IMR-90 (cell line): Measurements from ENCODE around the gene AMIGO1. TPM values are rescaled to one million over a fixed set of nuclear protein-coding genes. Genes with fewer than 3 reads are reported as not detected.

Source experiments
- ATAC-seq: fragments of 200-7000 bp; cut with Tn5 transposase; 2 replicates; pipeline ENCODE4 v1.9.1; 2020; ENCODE audit warnings: low read depth, mild to moderate bottlenecking, moderate library complexity
- BruUV-seq: library from RNA; stranded (reverse); fragments of 400-500 nt; replicated peaks from 2 replicates; lab custom pipeline; 2021; lab: Mats Ljungman, UMichigan
- CTCF ChIA-PET: fragments of 300-600 bp; formaldehyde crosslinking; extraction: SDS; loops from one replicate; lab custom pipeline; 2021; ENCODE audit warnings: antibody characterized with exemption; lab: Yijun Ruan, JAX
- POLR2A ChIA-PET: fragments of 300-600 bp; sonication (Branson Sonifier 250); formaldehyde crosslinking; loops from one replicate; lab custom pipeline; 2022; ENCODE audit warnings: antibody characterized with exemption; ENCODE audit not compliant: unreplicated experiment; lab: Charles Lee
- DNase-seq: peaks from one replicate; pipeline ENCODE4 v3.0.0; 2013
- H2AFZ ChIP-seq: replicated peaks from 2 replicates; pipeline ENCODE3; 2013; ENCODE audit warnings: low read length, mild to moderate bottlenecking; ENCODE audit not compliant: poor library complexity
- H2AK5ac ChIP-seq: 2 replicates; pipeline ENCODE4 v1.6.1; 2013; ENCODE audit warnings: low read depth, low read length, inconsistent platforms
- H2AK9ac ChIP-seq: replicated peaks from 2 replicates; pipeline ENCODE3; 2013; ENCODE audit warnings: mild to moderate bottlenecking, low read depth, low read length, moderate library complexity; ENCODE audit not compliant: poor library complexity
- H2BK120ac ChIP-seq: 2 replicates; pipeline ENCODE4 v1.6.1; 2013; ENCODE audit warnings: low read depth, low read length, inconsistent platforms
- H2BK15ac ChIP-seq: 3 replicates; pipeline ENCODE4 v1.6.1; 2013; ENCODE audit warnings: low read depth, low read length, inconsistent platforms
- H2BK20ac ChIP-seq: 2 replicates; pipeline ENCODE4 v1.6.1; 2013; ENCODE audit warnings: low read depth, mild to moderate bottlenecking, inconsistent platforms, low read length, moderate library complexity
- H2BK5ac ChIP-seq: 2 replicates; pipeline ENCODE4 v1.6.1; 2013; ENCODE audit warnings: mild to moderate bottlenecking, low read depth, low read length, inconsistent platforms; ENCODE audit not compliant: poor library complexity, severe bottlenecking
- H3K14ac ChIP-seq: replicated peaks from 2 replicates; pipeline ENCODE4 v1.6.1; 2013; ENCODE audit warnings: low read depth, low read length, inconsistent platforms
- H3K18ac ChIP-seq: 2 replicates; pipeline ENCODE4 v1.6.1; 2013; ENCODE audit warnings: low read depth, low read length, control low read depth
- H3K23ac ChIP-seq: 2 replicates; pipeline ENCODE4 v1.6.1; 2013; ENCODE audit warnings: low read depth, low read length, inconsistent platforms
- H3K27ac ChIP-seq: 2 replicates; pipeline ENCODE4 v1.5.1; 2013; ENCODE audit warnings: mild to moderate bottlenecking, control low read depth, low read length; ENCODE audit not compliant: insufficient read depth
- H3K27me3 ChIP-seq: 2 replicates; pipeline ENCODE4 v1.6.1; 2013; ENCODE audit warnings: low read length; ENCODE audit not compliant: control insufficient read depth, insufficient read depth
- H3K36me3 ChIP-seq: 2 replicates; pipeline ENCODE4 v1.6.1; 2013; ENCODE audit warnings: low read length, mixed read lengths; ENCODE audit not compliant: control insufficient read depth, insufficient read depth
- H3K4ac ChIP-seq: 2 replicates; pipeline ENCODE4 v1.6.1; 2013; ENCODE audit warnings: low read depth, low read length, inconsistent platforms
- H3K4me1 ChIP-seq: 2 replicates; pipeline ENCODE4 v1.6.1; 2013; ENCODE audit warnings: low read length, mixed read lengths; ENCODE audit not compliant: control insufficient read depth, insufficient read depth
- H3K4me2 ChIP-seq: 2 replicates; pipeline ENCODE4 v1.6.1; 2013; ENCODE audit warnings: low read depth, mild to moderate bottlenecking, control low read depth, low read length, moderate library complexity
- H3K4me3 ChIP-seq: 2 replicates; pipeline ENCODE4 v1.5.1; 2013; ENCODE audit warnings: low read depth, mild to moderate bottlenecking, control low read depth, low read length, moderate library complexity; ENCODE audit not compliant: insufficient read depth
- H3K56ac ChIP-seq: 2 replicates; pipeline ENCODE4 v1.6.1; 2013; ENCODE audit warnings: low read length, inconsistent platforms; ENCODE audit not compliant: insufficient read depth; ENCODE audit errors: extremely low read depth
- H3K79me1 ChIP-seq, 2 experiments: 2 replicates each; pipeline ENCODE4 v1.6.1; 2013; ENCODE audit warnings: low read length in 2 of 2, inconsistent platforms in 1 of 2, low read depth in 1 of 2
- H3K9ac ChIP-seq: 2 replicates; pipeline ENCODE4 v1.6.1; 2013; ENCODE audit warnings: low read depth, low read length, control low read depth
- H3K9me1 ChIP-seq: 2 replicates; pipeline ENCODE4 v1.6.1; 2013; ENCODE audit warnings: low read length, inconsistent platforms; ENCODE audit not compliant: insufficient read depth
- H3K9me3 ChIP-seq: 2 replicates; pipeline ENCODE4 v1.6.1; 2013; ENCODE audit warnings: low read length; ENCODE audit not compliant: control insufficient read depth, insufficient read depth
- H4K20me1 ChIP-seq: 2 replicates; pipeline ENCODE4 v1.6.1; 2013; ENCODE audit warnings: low read length, inconsistent platforms; ENCODE audit not compliant: insufficient read depth
- H4K5ac ChIP-seq: 2 replicates; pipeline ENCODE4 v1.6.1; 2013; ENCODE audit warnings: mild to moderate bottlenecking, low read depth, low read length, control low read depth
- H4K8ac ChIP-seq, 2 experiments: 2 replicates each; pipeline ENCODE4 v1.6.1; 2013; ENCODE audit warnings: low read depth in 2 of 2, low read length in 2 of 2, control low read depth in 1 of 2, inconsistent platforms in 1 of 2
- H4K91ac ChIP-seq: 2 replicates; pipeline ENCODE4 v1.6.1; 2013; ENCODE audit warnings: low read depth, low read length, inconsistent platforms; ENCODE audit not compliant: insufficient read depth
- BHLHE40 ChIP-seq: fragments of 150-350 bp; IDR thresholded peaks from 2 replicates; pipeline ENCODE4 v1.6.1; 2016; ENCODE audit warnings: mild to moderate bottlenecking, low read depth, low read length
- CEBPB ChIP-seq: IDR thresholded peaks from 2 replicates; pipeline ENCODE4 v1.6.1; 2012; ENCODE audit warnings: low read depth, low read length, improper control_type of control experiment
- CHD1 ChIP-seq: IDR thresholded peaks from 2 replicates; pipeline ENCODE4 v1.6.1; 2012; ENCODE audit warnings: low read depth, low read length, improper control_type of control experiment
- FOS ChIP-seq: fragments of 150-350 bp; IDR thresholded peaks from 2 replicates; pipeline ENCODE4 v1.6.1; 2016; ENCODE audit warnings: low read depth, low read length
- MAFK ChIP-seq: IDR thresholded peaks from 2 replicates; pipeline ENCODE4 v1.6.1; 2012; ENCODE audit warnings: low read depth, low read length, improper control_type of control experiment
- MXI1 ChIP-seq: IDR thresholded peaks from 2 replicates; pipeline ENCODE4 v1.6.1; 2012; ENCODE audit warnings: low read depth, mild to moderate bottlenecking, low read length, moderate library complexity, borderline replicate concordance
- NFE2L2 ChIP-seq: fragments of 150-350 bp; IDR thresholded peaks from 2 replicates; pipeline ENCODE4 v1.6.1; 2016; ENCODE audit warnings: low read depth, mild to moderate bottlenecking, low read length
- POLR2A ChIP-seq: IDR thresholded peaks from 2 replicates; pipeline ENCODE4 v1.6.1; 2012; ENCODE audit warnings: mild to moderate bottlenecking, low read depth, low read length
- RCOR1 ChIP-seq: IDR thresholded peaks from 2 replicates; pipeline ENCODE4 v1.6.1; 2012; ENCODE audit warnings: mild to moderate bottlenecking, low read length, improper control_type of control experiment; ENCODE audit not compliant: insufficient replicate concordance
- RFX5 ChIP-seq: IDR thresholded peaks from 2 replicates; pipeline ENCODE4 v1.8.0; 2012; ENCODE audit warnings: low read depth, mild to moderate bottlenecking, low read length, moderate library complexity
- SMC3 ChIP-seq: fragments of 150-350 bp; IDR thresholded peaks from 2 replicates; pipeline ENCODE4 v1.6.1; 2016; ENCODE audit warnings: low read depth, mild to moderate bottlenecking, antibody characterized with exemption, low read length, moderate library complexity
- WGBS, 2 experiments: methylation state at CpG; one replicate each; pipeline versions ENCODE4 v1.1.5 to v1.1.7; 2013; ENCODE audit warnings: missing lambda C conversion rate in 2 of 2; ENCODE audit not compliant: insufficient read length in 1 of 2; ENCODE audit errors: extremely low coverage in 2 of 2; 5-methylcytosine and 5-hydroxymethylcytosine counted together
- dilution Hi-C: fragments of 300-500 bp; cut with HindIII; formaldehyde crosslinking; loops from one replicate; pipeline ENCODE4 v1.14.3; 2018; ENCODE audit warnings: low sequenced_read_pairs; ENCODE audit not compliant: unreplicated experiment
- in situ Hi-C: fragments of 300-500 bp; cut with MboI; formaldehyde crosslinking; loops from 3 replicates; pipeline ENCODE4 v1.14.3; 2019; ENCODE audit warnings: low sequenced_read_pairs, inconsistent platforms, mixed read lengths
- intact Hi-C: fragments of 100-400 bp; cut with micrococcal nuclease; formaldehyde crosslinking; loops from 2 replicates; pipeline ENCODE4 v1.10.0; 2022
- polyA plus RNA-seq, 3 experiments: library from polyadenylated mRNA; depleted of rRNA; stranded (reverse); fragments of >200 nt; gene quantifications; 2 replicates each; pipeline ENCODE4 v1.2.3, GENCODE V29; 2012; ENCODE audit warnings: low replicate concordance in 1 of 3
- total RNA-seq: library from RNA; depleted of rRNA; stranded (reverse); fragments of >200 nt; gene quantifications from 2 replicates; pipeline ENCODE4 v1.2.3, GENCODE V29; 2012
- TF ChIP-seq, protein P1 (sequence below): fragments of 150-350 bp; IDR thresholded peaks from 2 replicates; pipeline ENCODE4 v1.6.1; 2017; ENCODE audit warnings: mild to moderate bottlenecking, antibody characterized with exemption, low read length, low read depth
- TF ChIP-seq, protein P2 (sequence below): conservative IDR thresholded peaks from 2 replicates; pipeline ENCODE4 v1.5.1; 2012; ENCODE audit warnings: mild to moderate bottlenecking, low read depth, low read length, improper control_type of control experiment

AMIGO1 gene
- total and polyA plus RNA-seq, 2 of the 4 experiments (the other 2 are of a cell fraction): 1.5 to 1.6 TPM

DNA sequence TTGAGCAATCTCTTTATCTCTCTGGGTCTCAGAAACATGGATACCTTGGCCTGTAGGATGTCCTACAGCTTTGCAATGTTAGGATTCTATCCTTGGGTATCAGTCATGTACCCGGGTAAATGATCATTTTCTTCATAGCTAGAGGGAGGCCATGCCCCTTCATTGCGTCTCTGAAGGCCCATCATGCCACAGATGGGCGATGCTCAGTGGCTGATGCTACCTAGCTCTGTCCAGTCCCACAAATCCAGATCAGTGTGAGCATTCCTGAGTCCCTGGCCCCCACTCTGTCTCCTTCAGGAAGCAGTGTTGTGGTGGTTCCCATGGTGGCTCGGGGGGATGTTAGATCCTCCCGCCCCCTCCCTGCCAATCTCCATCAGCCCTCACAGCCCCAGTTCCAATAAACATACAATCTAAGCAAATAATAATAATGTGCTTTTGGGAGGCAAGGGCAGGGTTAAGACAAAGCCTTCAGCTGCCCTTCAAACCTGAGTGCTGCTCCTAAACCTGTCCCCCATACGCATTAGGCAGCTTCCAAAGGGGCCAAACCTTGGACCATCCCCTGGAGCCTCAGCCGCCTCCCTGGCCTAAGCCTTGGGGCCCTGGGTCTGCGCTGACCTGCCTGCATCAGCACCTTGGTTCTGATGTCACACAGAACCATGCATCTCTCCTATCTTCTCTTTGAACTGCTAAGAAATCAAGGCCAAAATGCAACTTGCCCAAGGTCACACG lies 29.5 kb upstream of the AMIGO1 start:
- Histone ChIP-seq H3K4ac (no peak overlapping the region), H4K91ac (no peak overlapping the region), H2BK120ac (no peak overlapping the region), H2AK9ac (no peak overlapping the region), H3K4me1 (no peaks in the 10 kb centered on the region; the same call in 1 of the 2 replicates), H4K20me1 (no peaks in the 10 kb centered on the region), H4K8ac (no peak overlapping the region), H2AFZ (no peak overlapping the region), H2BK5ac (no peak overlapping the region), H2AK5ac (no peak overlapping the region), H3K23ac (no peak overlapping the region), H3K4me3 (no peak overlapping the region), H3K14ac (no peak overlapping the region), H3K18ac (no peak overlapping the region), H3K79me1 (no peaks in the 10 kb centered on the region), H3K27ac (no peak overlapping the region), H3K9me3 (no peaks in the 10 kb centered on the region), H3K27me3 (peaks cover 23% of the 10 kb centered on the region), H2BK15ac (no peak overlapping the region), H3K36me3 (no peaks in the 10 kb centered on the region), H3K9me1 (no peaks in the 10 kb centered on the region; the same call in 1 of the 2 replicates), H3K4me2 (no peak overlapping the region), H4K5ac (no peak overlapping the region), H3K9ac (no peak overlapping the region), H2BK20ac (no peak overlapping the region), H3K56ac (no peak overlapping the region)
- in situ Hi-C loops (loop anchor here (10.0 kb wide), 1 partner anchor 274 kb away; no protein-coding TSS in a partner anchor), dilution Hi-C loops (no loop called here), intact Hi-C loops (no loop called here)
- POLR2A ChIA-PET: no interaction called here
- DNase-seq (no peak), ATAC-seq (no peak)
- CTCF ChIA-PET: interaction anchor here (1.0 kb wide), 1 partner anchor 101 kb away, joined by 4 read pairs; no protein-coding TSS in a partner anchor
- BruUV-seq: no TSS peak
- TF ChIP-seq, protein P1, sequence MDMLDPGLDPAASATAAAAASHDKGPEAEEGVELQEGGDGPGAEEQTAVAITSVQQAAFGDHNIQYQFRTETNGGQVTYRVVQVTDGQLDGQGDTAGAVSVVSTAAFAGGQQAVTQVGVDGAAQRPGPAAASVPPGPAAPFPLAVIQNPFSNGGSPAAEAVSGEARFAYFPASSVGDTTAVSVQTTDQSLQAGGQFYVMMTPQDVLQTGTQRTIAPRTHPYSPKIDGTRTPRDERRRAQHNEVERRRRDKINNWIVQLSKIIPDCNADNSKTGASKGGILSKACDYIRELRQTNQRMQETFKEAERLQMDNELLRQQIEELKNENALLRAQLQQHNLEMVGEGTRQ: no peak
- TF ChIP-seq SMC3 (no peak), FOS (no peak), NFE2L2 (no peak), CEBPB (no peak), POLR2A (no peak), CHD1 (no peak), BHLHE40 (no peak), MXI1 (no peak), RFX5 (no peak), RCOR1 (no peak), MAFK (no peak)
- TF ChIP-seq, protein P2, sequence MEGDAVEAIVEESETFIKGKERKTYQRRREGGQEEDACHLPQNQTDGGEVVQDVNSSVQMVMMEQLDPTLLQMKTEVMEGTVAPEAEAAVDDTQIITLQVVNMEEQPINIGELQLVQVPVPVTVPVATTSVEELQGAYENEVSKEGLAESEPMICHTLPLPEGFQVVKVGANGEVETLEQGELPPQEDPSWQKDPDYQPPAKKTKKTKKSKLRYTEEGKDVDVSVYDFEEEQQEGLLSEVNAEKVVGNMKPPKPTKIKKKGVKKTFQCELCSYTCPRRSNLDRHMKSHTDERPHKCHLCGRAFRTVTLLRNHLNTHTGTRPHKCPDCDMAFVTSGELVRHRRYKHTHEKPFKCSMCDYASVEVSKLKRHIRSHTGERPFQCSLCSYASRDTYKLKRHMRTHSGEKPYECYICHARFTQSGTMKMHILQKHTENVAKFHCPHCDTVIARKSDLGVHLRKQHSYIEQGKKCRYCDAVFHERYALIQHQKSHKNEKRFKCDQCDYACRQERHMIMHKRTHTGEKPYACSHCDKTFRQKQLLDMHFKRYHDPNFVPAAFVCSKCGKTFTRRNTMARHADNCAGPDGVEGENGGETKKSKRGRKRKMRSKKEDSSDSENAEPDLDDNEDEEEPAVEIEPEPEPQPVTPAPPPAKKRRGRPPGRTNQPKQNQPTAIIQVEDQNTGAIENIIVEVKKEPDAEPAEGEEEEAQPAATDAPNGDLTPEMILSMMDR: no peak
- 69% methylated on average over 4 of the region's 9 CpGs; no CpG with 5 or more reads in 1 of the 2 experiments for WGBS, 2 experiments
